IMR-90 (cell line): Measurements from ENCODE around the gene DOCK6. TPM values are rescaled to one million over a fixed set of nuclear protein-coding genes. Genes with fewer than 3 reads are reported as not detected.

Source experiments
- ATAC-seq: fragments of 200-7000 bp; cut with Tn5 transposase; 2 replicates; pipeline ENCODE4 v1.9.1; 2020; ENCODE audit warnings: low read depth, mild to moderate bottlenecking, moderate library complexity
- BruUV-seq: library from RNA; stranded (reverse); fragments of 400-500 nt; replicated peaks from 2 replicates; lab custom pipeline; 2021; lab: Mats Ljungman, UMichigan
- CTCF ChIA-PET: fragments of 300-600 bp; formaldehyde crosslinking; extraction: SDS; loops from one replicate; lab custom pipeline; 2021; ENCODE audit warnings: antibody characterized with exemption; lab: Yijun Ruan, JAX
- POLR2A ChIA-PET: fragments of 300-600 bp; sonication (Branson Sonifier 250); formaldehyde crosslinking; loops from one replicate; lab custom pipeline; 2022; ENCODE audit warnings: antibody characterized with exemption; ENCODE audit not compliant: unreplicated experiment; lab: Charles Lee
- DNase-seq: peaks from one replicate; pipeline ENCODE4 v3.0.0; 2013
- H2AFZ ChIP-seq: replicated peaks from 2 replicates; pipeline ENCODE3; 2013; ENCODE audit warnings: low read length, mild to moderate bottlenecking; ENCODE audit not compliant: poor library complexity
- H2AK5ac ChIP-seq: 2 replicates; pipeline ENCODE4 v1.6.1; 2013; ENCODE audit warnings: low read depth, low read length, inconsistent platforms
- H2AK9ac ChIP-seq: replicated peaks from 2 replicates; pipeline ENCODE3; 2013; ENCODE audit warnings: mild to moderate bottlenecking, low read depth, low read length, moderate library complexity; ENCODE audit not compliant: poor library complexity
- H2BK120ac ChIP-seq: 2 replicates; pipeline ENCODE4 v1.6.1; 2013; ENCODE audit warnings: low read depth, low read length, inconsistent platforms
- H2BK15ac ChIP-seq: 3 replicates; pipeline ENCODE4 v1.6.1; 2013; ENCODE audit warnings: low read depth, low read length, inconsistent platforms
- H2BK20ac ChIP-seq: 2 replicates; pipeline ENCODE4 v1.6.1; 2013; ENCODE audit warnings: low read depth, mild to moderate bottlenecking, inconsistent platforms, low read length, moderate library complexity
- H2BK5ac ChIP-seq: 2 replicates; pipeline ENCODE4 v1.6.1; 2013; ENCODE audit warnings: mild to moderate bottlenecking, low read depth, low read length, inconsistent platforms; ENCODE audit not compliant: poor library complexity, severe bottlenecking
- H3K14ac ChIP-seq: replicated peaks from 2 replicates; pipeline ENCODE4 v1.6.1; 2013; ENCODE audit warnings: low read depth, low read length, inconsistent platforms
- H3K18ac ChIP-seq: 2 replicates; pipeline ENCODE4 v1.6.1; 2013; ENCODE audit warnings: low read depth, low read length, control low read depth
- H3K23ac ChIP-seq: 2 replicates; pipeline ENCODE4 v1.6.1; 2013; ENCODE audit warnings: low read depth, low read length, inconsistent platforms
- H3K27ac ChIP-seq: 2 replicates; pipeline ENCODE4 v1.5.1; 2013; ENCODE audit warnings: mild to moderate bottlenecking, control low read depth, low read length; ENCODE audit not compliant: insufficient read depth
- H3K27me3 ChIP-seq: 2 replicates; pipeline ENCODE4 v1.6.1; 2013; ENCODE audit warnings: low read length; ENCODE audit not compliant: control insufficient read depth, insufficient read depth
- H3K36me3 ChIP-seq: 2 replicates; pipeline ENCODE4 v1.6.1; 2013; ENCODE audit warnings: low read length, mixed read lengths; ENCODE audit not compliant: control insufficient read depth, insufficient read depth
- H3K4ac ChIP-seq: 2 replicates; pipeline ENCODE4 v1.6.1; 2013; ENCODE audit warnings: low read depth, low read length, inconsistent platforms
- H3K4me1 ChIP-seq: 2 replicates; pipeline ENCODE4 v1.6.1; 2013; ENCODE audit warnings: low read length, mixed read lengths; ENCODE audit not compliant: control insufficient read depth, insufficient read depth
- H3K4me2 ChIP-seq: 2 replicates; pipeline ENCODE4 v1.6.1; 2013; ENCODE audit warnings: low read depth, mild to moderate bottlenecking, control low read depth, low read length, moderate library complexity
- H3K4me3 ChIP-seq: 2 replicates; pipeline ENCODE4 v1.5.1; 2013; ENCODE audit warnings: low read depth, mild to moderate bottlenecking, control low read depth, low read length, moderate library complexity; ENCODE audit not compliant: insufficient read depth
- H3K56ac ChIP-seq: 2 replicates; pipeline ENCODE4 v1.6.1; 2013; ENCODE audit warnings: low read length, inconsistent platforms; ENCODE audit not compliant: insufficient read depth; ENCODE audit errors: extremely low read depth
- H3K79me1 ChIP-seq, 2 experiments: 2 replicates each; pipeline ENCODE4 v1.6.1; 2013; ENCODE audit warnings: low read length in 2 of 2, inconsistent platforms in 1 of 2, low read depth in 1 of 2
- H3K9ac ChIP-seq: 2 replicates; pipeline ENCODE4 v1.6.1; 2013; ENCODE audit warnings: low read depth, low read length, control low read depth
- H3K9me1 ChIP-seq: 2 replicates; pipeline ENCODE4 v1.6.1; 2013; ENCODE audit warnings: low read length, inconsistent platforms; ENCODE audit not compliant: insufficient read depth
- H3K9me3 ChIP-seq: 2 replicates; pipeline ENCODE4 v1.6.1; 2013; ENCODE audit warnings: low read length; ENCODE audit not compliant: control insufficient read depth, insufficient read depth
- H4K20me1 ChIP-seq: 2 replicates; pipeline ENCODE4 v1.6.1; 2013; ENCODE audit warnings: low read length, inconsistent platforms; ENCODE audit not compliant: insufficient read depth
- H4K5ac ChIP-seq: 2 replicates; pipeline ENCODE4 v1.6.1; 2013; ENCODE audit warnings: mild to moderate bottlenecking, low read depth, low read length, control low read depth
- H4K8ac ChIP-seq, 2 experiments: 2 replicates each; pipeline ENCODE4 v1.6.1; 2013; ENCODE audit warnings: low read depth in 2 of 2, low read length in 2 of 2, control low read depth in 1 of 2, inconsistent platforms in 1 of 2
- H4K91ac ChIP-seq: 2 replicates; pipeline ENCODE4 v1.6.1; 2013; ENCODE audit warnings: low read depth, low read length, inconsistent platforms; ENCODE audit not compliant: insufficient read depth
- BHLHE40 ChIP-seq: fragments of 150-350 bp; IDR thresholded peaks from 2 replicates; pipeline ENCODE4 v1.6.1; 2016; ENCODE audit warnings: mild to moderate bottlenecking, low read depth, low read length
- CEBPB ChIP-seq: IDR thresholded peaks from 2 replicates; pipeline ENCODE4 v1.6.1; 2012; ENCODE audit warnings: low read depth, low read length, improper control_type of control experiment
- CHD1 ChIP-seq: IDR thresholded peaks from 2 replicates; pipeline ENCODE4 v1.6.1; 2012; ENCODE audit warnings: low read depth, low read length, improper control_type of control experiment
- CTCF ChIP-seq: conservative IDR thresholded peaks from 2 replicates; pipeline ENCODE4 v1.5.1; 2012; ENCODE audit warnings: mild to moderate bottlenecking, low read depth, low read length, improper control_type of control experiment
- ELK1 ChIP-seq: fragments of 150-350 bp; IDR thresholded peaks from 2 replicates; pipeline ENCODE4 v1.6.1; 2016; ENCODE audit warnings: low read depth, mild to moderate bottlenecking, low read length, moderate library complexity, borderline replicate concordance
- FOS ChIP-seq: fragments of 150-350 bp; IDR thresholded peaks from 2 replicates; pipeline ENCODE4 v1.6.1; 2016; ENCODE audit warnings: low read depth, low read length
- MAFK ChIP-seq: IDR thresholded peaks from 2 replicates; pipeline ENCODE4 v1.6.1; 2012; ENCODE audit warnings: low read depth, low read length, improper control_type of control experiment
- MAZ ChIP-seq: IDR thresholded peaks from 2 replicates; pipeline ENCODE4 v1.6.1; 2012; ENCODE audit warnings: low read depth, mild to moderate bottlenecking, low read length, improper control_type of control experiment, moderate library complexity, borderline replicate concordance
- MXI1 ChIP-seq: IDR thresholded peaks from 2 replicates; pipeline ENCODE4 v1.6.1; 2012; ENCODE audit warnings: low read depth, mild to moderate bottlenecking, low read length, moderate library complexity, borderline replicate concordance
- NFE2L2 ChIP-seq: fragments of 150-350 bp; IDR thresholded peaks from 2 replicates; pipeline ENCODE4 v1.6.1; 2016; ENCODE audit warnings: low read depth, mild to moderate bottlenecking, low read length
- POLR2A ChIP-seq: IDR thresholded peaks from 2 replicates; pipeline ENCODE4 v1.6.1; 2012; ENCODE audit warnings: mild to moderate bottlenecking, low read depth, low read length
- RAD21 ChIP-seq: IDR thresholded peaks from 2 replicates; pipeline ENCODE4 v1.6.1; 2012; ENCODE audit warnings: low read length, improper control_type of control experiment
- RCOR1 ChIP-seq: IDR thresholded peaks from 2 replicates; pipeline ENCODE4 v1.6.1; 2012; ENCODE audit warnings: mild to moderate bottlenecking, low read length, improper control_type of control experiment; ENCODE audit not compliant: insufficient replicate concordance
- RFX5 ChIP-seq: IDR thresholded peaks from 2 replicates; pipeline ENCODE4 v1.8.0; 2012; ENCODE audit warnings: low read depth, mild to moderate bottlenecking, low read length, moderate library complexity
- SMC3 ChIP-seq: fragments of 150-350 bp; IDR thresholded peaks from 2 replicates; pipeline ENCODE4 v1.6.1; 2016; ENCODE audit warnings: low read depth, mild to moderate bottlenecking, antibody characterized with exemption, low read length, moderate library complexity
- USF2 ChIP-seq: fragments of 150-350 bp; IDR thresholded peaks from 2 replicates; pipeline ENCODE4 v1.6.1; 2017; ENCODE audit warnings: mild to moderate bottlenecking, antibody characterized with exemption, low read length, low read depth
- WGBS, 2 experiments: methylation state at CpG; one replicate each; pipeline versions ENCODE4 v1.1.5 to v1.1.7; 2013; ENCODE audit warnings: missing lambda C conversion rate in 2 of 2; ENCODE audit not compliant: insufficient read length in 1 of 2; ENCODE audit errors: extremely low coverage in 2 of 2; 5-methylcytosine and 5-hydroxymethylcytosine counted together
- dilution Hi-C: fragments of 300-500 bp; cut with HindIII; formaldehyde crosslinking; loops from one replicate; pipeline ENCODE4 v1.14.3; 2018; ENCODE audit warnings: low sequenced_read_pairs; ENCODE audit not compliant: unreplicated experiment
- in situ Hi-C: fragments of 300-500 bp; cut with MboI; formaldehyde crosslinking; loops from 3 replicates; pipeline ENCODE4 v1.14.3; 2019; ENCODE audit warnings: low sequenced_read_pairs, inconsistent platforms, mixed read lengths
- intact Hi-C: fragments of 100-400 bp; cut with micrococcal nuclease; formaldehyde crosslinking; loops from 2 replicates; pipeline ENCODE4 v1.10.0; 2022
- polyA plus RNA-seq, 3 experiments: library from polyadenylated mRNA; depleted of rRNA; stranded (reverse); fragments of >200 nt; gene quantifications; 2 replicates each; pipeline ENCODE4 v1.2.3, GENCODE V29; 2012; ENCODE audit warnings: low replicate concordance in 1 of 3
- total RNA-seq: library from RNA; depleted of rRNA; stranded (reverse); fragments of >200 nt; gene quantifications from 2 replicates; pipeline ENCODE4 v1.2.3, GENCODE V29; 2012

Gene DOCK6
- total and polyA plus RNA-seq, 2 of the 4 experiments (the other 2 are of a cell fraction), result 5.0 to 18.4 TPM

GRCh38 chr19:11173516-11174155 lies 88.7 kb downstream of the DOCK6 start:
- Histone ChIP-seq H4K5ac (no peak overlapping the region), H2BK15ac (no peak overlapping the region), H3K27ac (no peak overlapping the region), H2BK5ac (no peak overlapping the region), H3K4me1 (0 out of 2 replicates have a peak, but pooled peaks cover 1% of the 10 kb centered on the region), H3K4me3 (no peak overlapping the region), H3K36me3 (peaks cover 84% of the 10 kb centered on the region), H2AK5ac (no peak overlapping the region; the same call in 1 of the 2 replicates), H2AFZ (no peak overlapping the region), H3K9ac (no peak overlapping the region), H3K4me2 (no peak overlapping the region), H4K91ac (no peak overlapping the region), H3K27me3 (no peaks in the 10 kb centered on the region), H3K14ac (no peak overlapping the region), H3K18ac (no peak overlapping the region), H3K9me1 (peaks cover 3% of the 10 kb centered on the region; the same call in 1 of the 2 replicates), H3K4ac (no peak overlapping the region), H3K23ac (no peak overlapping the region), H2BK20ac (no peak overlapping the region), H3K9me3 (no peaks in the 10 kb centered on the region), H4K20me1 (no peaks in the 10 kb centered on the region; the same call in none of the 2 replicates), H3K79me1 (peaks cover 24 to 64% of the 10 kb centered on the region in 2 experiments), H3K56ac (no peak overlapping the region), H4K8ac (no peak overlapping the region), H2AK9ac (no peak overlapping the region), H2BK120ac (no peak overlapping the region)
- in situ Hi-C loops (no loop called here), intact Hi-C loops (no loop called here), dilution Hi-C loops (no loop called here)
- TF ChIP-seq MAZ (no peak), MXI1 (no peak), RCOR1 (no peak), MAFK (no peak), CEBPB (no peak), FOS (no peak), CHD1 (no peak), USF2 (no peak), RFX5 (no peak), BHLHE40 (no peak), ELK1 (no peak), RAD21 (no peak), NFE2L2 (no peak), POLR2A (no peak), SMC3 (no peak), CTCF (no peak)
- ATAC-seq, result no peak
- DNase-seq, result no peak
- WGBS, 2 experiments, result 60% methylated on average over 1 of the region's 8 CpGs; no CpG with 5 or more reads in 1 of the 2 experiments
- CTCF ChIA-PET, result no interaction called here
- POLR2A ChIA-PET, result no interaction called here
- no TSS peak for BruUV-seq
